ENCODE data around the gene CPSF4. TPM values are rescaled to one million over a fixed set of nuclear protein-coding genes. Genes with fewer than 3 reads are reported as not detected.

CPSF4 gene
- total RNA-seq, 1 experiment from 2014 or later: 37.2 TPM

DNA sequence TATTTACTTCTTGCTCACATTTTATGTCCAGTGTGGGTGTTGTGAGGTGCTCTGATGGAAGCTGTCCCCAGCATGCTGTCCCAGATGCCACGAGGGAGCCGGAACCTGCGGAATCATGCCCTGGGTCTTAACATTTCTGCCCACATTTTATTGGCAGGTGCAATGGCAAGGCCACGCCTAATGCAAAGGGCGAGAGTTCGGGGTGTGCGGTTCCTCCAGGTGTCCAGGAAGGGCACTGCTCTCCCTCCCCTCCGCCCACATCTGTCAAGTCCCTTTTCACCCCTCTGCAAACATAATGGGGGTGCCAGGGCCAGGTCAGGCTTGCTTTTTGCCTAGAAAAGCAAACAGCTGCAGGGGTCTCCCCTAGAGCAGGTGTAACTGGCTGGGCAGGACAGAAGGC is 46.7 kb upstream of the CPSF4 start:
- Mint-ChIP-seq H3K4me3 (ENCODE audit: low read depth, unreplicated experiment) (no peak overlapping the region), H3K27ac (ENCODE audit: unreplicated experiment) (no peak overlapping the region), H3K9me3 (ENCODE audit: low read depth, unreplicated experiment) (no peaks in the 10 kb centered on the region), H3K27me3 (ENCODE audit: unreplicated experiment) (no peaks in the 10 kb centered on the region), H3K36me3 (ENCODE audit: insufficient read depth, unreplicated experiment) (peaks cover 61% of the 10 kb centered on the region), H3K4me1 (ENCODE audit: low read depth, unreplicated experiment) (no peaks in the 10 kb centered on the region)
- no TSS peak for BruUV-seq (replicated peaks)
- CTCF ChIA-PET: interaction anchor here (0.7 kb wide), 1 partner anchor 31 kb away, joined by 5 read pairs; no protein-coding TSS in a partner anchor
- no peak for DNase-seq
- intact Hi-C loops (cut with micrococcal nuclease; ENCODE audit: unreplicated experiment): no loop called here
- TF ChIP-seq, protein P1, sequence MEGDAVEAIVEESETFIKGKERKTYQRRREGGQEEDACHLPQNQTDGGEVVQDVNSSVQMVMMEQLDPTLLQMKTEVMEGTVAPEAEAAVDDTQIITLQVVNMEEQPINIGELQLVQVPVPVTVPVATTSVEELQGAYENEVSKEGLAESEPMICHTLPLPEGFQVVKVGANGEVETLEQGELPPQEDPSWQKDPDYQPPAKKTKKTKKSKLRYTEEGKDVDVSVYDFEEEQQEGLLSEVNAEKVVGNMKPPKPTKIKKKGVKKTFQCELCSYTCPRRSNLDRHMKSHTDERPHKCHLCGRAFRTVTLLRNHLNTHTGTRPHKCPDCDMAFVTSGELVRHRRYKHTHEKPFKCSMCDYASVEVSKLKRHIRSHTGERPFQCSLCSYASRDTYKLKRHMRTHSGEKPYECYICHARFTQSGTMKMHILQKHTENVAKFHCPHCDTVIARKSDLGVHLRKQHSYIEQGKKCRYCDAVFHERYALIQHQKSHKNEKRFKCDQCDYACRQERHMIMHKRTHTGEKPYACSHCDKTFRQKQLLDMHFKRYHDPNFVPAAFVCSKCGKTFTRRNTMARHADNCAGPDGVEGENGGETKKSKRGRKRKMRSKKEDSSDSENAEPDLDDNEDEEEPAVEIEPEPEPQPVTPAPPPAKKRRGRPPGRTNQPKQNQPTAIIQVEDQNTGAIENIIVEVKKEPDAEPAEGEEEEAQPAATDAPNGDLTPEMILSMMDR (IDR thresholded peaks at IDR 0.05; ENCODE audit: unreplicated experiment): no peak

DNA sequence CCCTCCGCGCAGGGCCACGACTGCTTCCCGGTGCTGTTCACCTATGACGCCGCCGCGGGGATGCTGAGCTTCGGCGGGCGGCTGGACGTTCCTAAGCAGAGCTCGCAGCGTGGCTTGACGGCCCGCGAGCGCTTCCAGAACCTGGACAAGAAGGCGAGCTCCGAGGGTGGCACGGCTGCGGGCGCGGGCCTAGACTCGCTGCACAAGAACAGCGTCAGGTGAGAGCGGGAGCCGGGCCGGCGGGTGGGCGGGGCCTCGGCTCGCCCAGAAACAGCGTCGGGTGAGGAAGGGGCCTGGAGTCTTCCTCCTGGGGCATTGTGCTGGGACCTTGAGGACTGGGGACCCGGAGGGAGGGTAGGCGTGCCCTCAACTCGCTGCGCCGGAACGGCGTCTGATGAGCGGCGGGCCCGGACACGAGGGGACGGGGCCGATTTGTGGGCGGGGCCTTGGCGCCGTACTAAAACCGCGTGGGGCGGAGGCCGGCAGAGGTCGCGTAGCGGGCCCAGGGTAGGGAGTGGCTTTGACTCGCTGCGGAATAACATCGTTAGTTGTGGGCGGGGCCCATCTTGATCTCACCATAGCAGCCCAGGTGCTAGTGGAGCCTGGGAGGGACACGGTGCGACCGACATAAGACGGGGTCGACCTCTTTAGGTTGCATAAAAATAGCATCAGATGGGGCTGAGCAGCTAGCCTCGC is 45.9 kb upstream of the CPSF4 start:
- Mint-ChIP-seq H3K36me3 (ENCODE audit: insufficient read depth, unreplicated experiment) (peaks cover 64% of the 10 kb centered on the region), H3K27me3 (ENCODE audit: unreplicated experiment) (no peaks in the 10 kb centered on the region), H3K4me3 (ENCODE audit: low read depth, unreplicated experiment) (no peak overlapping the region), H3K4me1 (ENCODE audit: low read depth, unreplicated experiment) (no peaks in the 10 kb centered on the region), H3K27ac (ENCODE audit: unreplicated experiment) (no peak overlapping the region), H3K9me3 (ENCODE audit: low read depth, unreplicated experiment) (no peaks in the 10 kb centered on the region)
- intact Hi-C loops (cut with micrococcal nuclease; ENCODE audit: unreplicated experiment): no loop called here
- TF ChIP-seq, protein P1 (IDR thresholded peaks at IDR 0.05; ENCODE audit: unreplicated experiment): no peak
- no peak for DNase-seq
- CTCF ChIA-PET: no interaction called here
- no TSS peak for BruUV-seq (replicated peaks)

DNA sequence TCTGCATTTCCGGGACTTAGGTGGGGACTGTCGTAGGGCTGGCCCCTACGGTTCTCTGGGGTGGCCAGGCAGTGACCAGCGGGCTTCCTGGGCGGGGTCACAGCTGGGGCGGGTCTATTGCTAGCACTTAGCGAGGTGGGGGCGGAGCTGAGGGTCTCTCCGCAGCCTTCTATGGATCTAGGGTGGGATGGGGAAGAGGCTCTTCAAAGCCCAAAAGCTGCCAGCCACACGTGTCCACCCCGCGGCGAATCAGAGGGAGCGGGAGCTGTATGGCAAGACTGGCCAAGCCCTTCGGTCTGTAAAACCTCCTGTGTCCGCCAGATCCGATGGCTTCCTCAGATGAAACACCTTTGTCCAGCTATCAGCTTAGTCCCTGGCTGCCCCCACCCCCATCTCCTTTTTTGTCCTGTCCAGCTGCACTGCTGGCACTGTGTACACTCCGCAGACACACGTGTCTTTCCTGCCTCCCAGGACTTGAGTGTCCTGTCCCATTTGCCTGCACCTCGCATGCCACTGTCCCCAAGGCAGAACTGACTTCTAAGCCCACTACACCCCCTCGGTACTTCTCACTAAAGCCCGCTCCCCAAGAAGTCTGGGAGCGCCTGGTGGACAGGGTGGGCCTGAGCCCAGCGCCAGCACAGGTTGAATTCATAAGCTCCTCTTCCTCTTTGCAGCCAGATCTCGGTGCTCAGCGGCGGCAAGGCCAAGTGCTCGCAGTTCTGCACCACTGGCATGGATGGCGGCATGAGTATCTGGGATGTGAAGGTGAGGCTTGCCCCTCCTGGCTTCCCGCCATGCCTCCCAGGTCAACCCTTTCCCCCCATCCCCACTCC is 45.2 kb upstream of the CPSF4 start:
- TF ChIP-seq, protein P1 (IDR thresholded peaks at IDR 0.05; ENCODE audit: unreplicated experiment): no peak
- no peaks in the 10 kb centered on the region for H3K9me3 Mint-ChIP-seq (ENCODE audit: low read depth, unreplicated experiment)
- H3K27me3 Mint-ChIP-seq (ENCODE audit: unreplicated experiment): no peaks in the 10 kb centered on the region
- H3K4me3 Mint-ChIP-seq (ENCODE audit: low read depth, unreplicated experiment): no peak overlapping the region
- H3K36me3 Mint-ChIP-seq (ENCODE audit: insufficient read depth, unreplicated experiment): peaks cover 64% of the 10 kb centered on the region
- no peak overlapping the region for H3K27ac Mint-ChIP-seq (ENCODE audit: unreplicated experiment)
- no TSS peak for BruUV-seq (replicated peaks)
- no peak for DNase-seq
- intact Hi-C loops (cut with micrococcal nuclease; ENCODE audit: unreplicated experiment): no loop called here
- peaks cover 2% of the 10 kb centered on the region for H3K4me1 Mint-ChIP-seq (ENCODE audit: low read depth, unreplicated experiment)
- CTCF ChIA-PET: no interaction called here

DNA sequence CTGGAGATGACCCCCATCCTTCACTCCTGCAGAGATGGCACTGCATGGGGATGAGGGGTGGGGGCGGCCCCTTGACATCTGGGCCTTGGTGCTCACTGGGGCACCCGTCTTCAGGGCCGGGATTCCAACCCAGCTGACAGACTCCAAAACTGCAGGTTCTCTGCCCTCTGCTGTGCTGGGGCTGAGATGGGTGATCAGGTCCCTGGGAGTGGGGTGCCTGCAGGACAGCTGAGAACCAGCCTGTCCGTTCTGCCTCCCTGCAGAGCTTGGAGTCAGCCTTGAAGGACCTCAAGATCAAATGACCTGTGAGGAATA is 44.6 kb upstream of the CPSF4 start:
- no peak for DNase-seq
- BruUV-seq (replicated peaks): no TSS peak
- CTCF ChIA-PET: no interaction called here
- Mint-ChIP-seq H3K4me3 (ENCODE audit: low read depth, unreplicated experiment) (no peak overlapping the region), H3K27ac (ENCODE audit: unreplicated experiment) (no peak overlapping the region), H3K36me3 (ENCODE audit: insufficient read depth, unreplicated experiment) (peaks cover 68% of the 10 kb centered on the region), H3K4me1 (ENCODE audit: low read depth, unreplicated experiment) (peaks cover 7% of the 10 kb centered on the region), H3K9me3 (ENCODE audit: low read depth, unreplicated experiment) (no peaks in the 10 kb centered on the region), H3K27me3 (ENCODE audit: unreplicated experiment) (no peaks in the 10 kb centered on the region)
- TF ChIP-seq, protein P1 (IDR thresholded peaks at IDR 0.05; ENCODE audit: unreplicated experiment): no peak
- intact Hi-C loops (cut with micrococcal nuclease; ENCODE audit: unreplicated experiment): no loop called here
